ENCODE data around the gene CHL1.

CHL1 gene

DNA sequence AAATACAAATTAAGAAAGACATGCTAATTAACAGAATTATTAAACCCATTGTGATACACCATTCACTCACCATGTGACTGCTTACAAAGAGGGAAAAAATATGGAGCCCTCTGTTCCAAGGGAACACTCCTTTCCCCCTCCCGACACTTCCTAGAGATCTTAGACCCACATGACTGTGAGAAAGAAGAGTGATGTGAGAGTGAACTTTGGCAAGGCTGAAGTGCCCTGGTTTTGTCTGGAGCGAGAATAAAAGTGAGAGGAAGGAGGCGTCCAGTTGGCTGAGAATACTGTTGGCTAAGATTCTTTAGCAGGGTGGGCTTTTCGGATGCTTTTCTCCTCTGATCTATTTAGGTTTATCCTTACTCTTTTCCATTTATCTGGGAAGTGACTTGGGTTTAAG lies 14.1 kb downstream of the CHL1 start:
- no peak for DNase-seq (ENCODE audit: low read depth)
- no peak overlapping the region for H3K4me3 ChIP-seq (replicated peaks; ENCODE audit: low read depth, low read length)
- TF ChIP-seq, protein P1, sequence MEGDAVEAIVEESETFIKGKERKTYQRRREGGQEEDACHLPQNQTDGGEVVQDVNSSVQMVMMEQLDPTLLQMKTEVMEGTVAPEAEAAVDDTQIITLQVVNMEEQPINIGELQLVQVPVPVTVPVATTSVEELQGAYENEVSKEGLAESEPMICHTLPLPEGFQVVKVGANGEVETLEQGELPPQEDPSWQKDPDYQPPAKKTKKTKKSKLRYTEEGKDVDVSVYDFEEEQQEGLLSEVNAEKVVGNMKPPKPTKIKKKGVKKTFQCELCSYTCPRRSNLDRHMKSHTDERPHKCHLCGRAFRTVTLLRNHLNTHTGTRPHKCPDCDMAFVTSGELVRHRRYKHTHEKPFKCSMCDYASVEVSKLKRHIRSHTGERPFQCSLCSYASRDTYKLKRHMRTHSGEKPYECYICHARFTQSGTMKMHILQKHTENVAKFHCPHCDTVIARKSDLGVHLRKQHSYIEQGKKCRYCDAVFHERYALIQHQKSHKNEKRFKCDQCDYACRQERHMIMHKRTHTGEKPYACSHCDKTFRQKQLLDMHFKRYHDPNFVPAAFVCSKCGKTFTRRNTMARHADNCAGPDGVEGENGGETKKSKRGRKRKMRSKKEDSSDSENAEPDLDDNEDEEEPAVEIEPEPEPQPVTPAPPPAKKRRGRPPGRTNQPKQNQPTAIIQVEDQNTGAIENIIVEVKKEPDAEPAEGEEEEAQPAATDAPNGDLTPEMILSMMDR (IDR thresholded peaks at IDR 0.05; ENCODE audit: low read length, missing control alignments): no peak

DNA sequence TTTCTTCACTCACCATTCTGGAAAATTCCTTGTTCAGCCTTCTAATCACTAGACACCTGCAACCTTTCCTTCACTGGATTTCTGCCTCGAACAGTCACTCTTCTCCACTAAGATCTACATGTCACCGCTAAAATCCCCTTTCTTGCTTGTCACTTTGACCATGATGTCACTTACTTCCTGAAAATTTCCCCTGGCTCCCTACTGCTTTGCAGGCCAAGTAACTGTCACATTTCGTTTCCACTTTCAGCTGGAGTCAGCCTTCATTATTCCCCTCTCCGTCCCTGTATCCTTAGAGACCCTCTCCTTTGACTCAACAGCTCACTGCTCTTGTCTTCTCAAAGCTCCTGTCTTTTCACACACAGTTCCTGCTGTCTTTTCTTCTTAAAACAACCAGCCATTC lies 15.9 kb downstream of the CHL1 start:
- TF ChIP-seq, protein P1 (IDR thresholded peaks at IDR 0.05; ENCODE audit: low read length, missing control alignments): no peak
- DNase-seq (ENCODE audit: low read depth): no peak
- H3K4me3 ChIP-seq (replicated peaks; ENCODE audit: low read depth, low read length): no peak overlapping the region

DNA sequence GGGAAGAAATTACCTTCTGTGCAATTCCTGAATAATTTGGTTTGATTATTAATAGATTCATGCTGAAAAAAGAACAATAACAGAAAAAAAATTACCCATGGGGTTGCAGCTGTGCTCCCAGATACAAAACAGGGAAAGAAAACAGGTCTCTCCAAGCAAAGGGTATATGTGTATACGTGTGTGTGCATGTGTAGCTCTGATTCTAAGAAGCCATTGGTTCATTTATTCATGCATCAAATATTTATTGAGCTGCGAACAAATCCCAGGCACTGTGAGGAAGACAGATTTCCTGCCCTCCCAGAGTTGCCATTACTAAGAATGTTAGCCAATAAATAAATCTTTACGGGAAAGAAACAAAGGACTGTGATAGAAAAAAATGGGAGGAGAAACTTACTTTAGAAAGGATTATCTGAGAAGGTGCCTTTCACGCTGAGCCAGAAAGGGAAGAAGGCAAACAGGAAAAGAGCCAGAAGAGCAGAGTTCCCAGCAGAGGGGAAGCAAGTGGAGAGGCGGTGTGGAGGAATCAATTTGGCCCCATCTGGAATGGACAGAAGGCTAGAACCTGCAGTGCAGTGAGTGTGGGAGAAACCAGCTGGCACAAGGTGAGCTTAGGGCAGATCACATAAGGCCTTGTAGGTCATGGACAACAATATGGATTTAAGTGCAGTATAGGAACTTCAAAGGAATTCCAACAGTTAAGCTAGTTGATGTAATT lies 20.7 kb downstream of the CHL1 start:
- TF ChIP-seq, protein P1 (IDR thresholded peaks at IDR 0.05; ENCODE audit: low read length, missing control alignments): no peak
- no peak for DNase-seq (ENCODE audit: low read depth)
- no peak overlapping the region for H3K4me3 ChIP-seq (replicated peaks; ENCODE audit: low read depth, low read length)

DNA sequence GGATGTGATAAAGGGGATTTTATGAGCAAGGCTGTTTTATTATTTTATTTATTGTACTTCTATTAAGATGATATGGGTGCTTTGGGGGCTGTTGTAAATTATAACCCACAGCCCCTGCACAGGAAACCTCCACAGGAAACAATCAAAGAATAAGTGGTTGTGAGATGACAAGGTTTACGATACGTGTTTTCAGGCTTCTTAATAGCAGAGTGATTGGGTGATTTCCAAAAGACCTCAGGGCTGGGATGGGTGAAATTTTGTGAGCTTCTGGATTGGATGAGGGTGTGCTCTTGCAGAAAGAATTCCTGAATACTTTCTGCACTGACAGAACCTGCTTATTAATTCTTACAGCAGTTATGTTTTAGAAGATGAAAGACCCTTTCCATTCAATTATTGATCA lies 21.4 kb downstream of the CHL1 start:
- no peak overlapping the region for H3K4me3 ChIP-seq (replicated peaks; ENCODE audit: low read depth, low read length)
- TF ChIP-seq, protein P1 (IDR thresholded peaks at IDR 0.05; ENCODE audit: low read length, missing control alignments): no peak
- DNase-seq (ENCODE audit: low read depth): no peak

DNA sequence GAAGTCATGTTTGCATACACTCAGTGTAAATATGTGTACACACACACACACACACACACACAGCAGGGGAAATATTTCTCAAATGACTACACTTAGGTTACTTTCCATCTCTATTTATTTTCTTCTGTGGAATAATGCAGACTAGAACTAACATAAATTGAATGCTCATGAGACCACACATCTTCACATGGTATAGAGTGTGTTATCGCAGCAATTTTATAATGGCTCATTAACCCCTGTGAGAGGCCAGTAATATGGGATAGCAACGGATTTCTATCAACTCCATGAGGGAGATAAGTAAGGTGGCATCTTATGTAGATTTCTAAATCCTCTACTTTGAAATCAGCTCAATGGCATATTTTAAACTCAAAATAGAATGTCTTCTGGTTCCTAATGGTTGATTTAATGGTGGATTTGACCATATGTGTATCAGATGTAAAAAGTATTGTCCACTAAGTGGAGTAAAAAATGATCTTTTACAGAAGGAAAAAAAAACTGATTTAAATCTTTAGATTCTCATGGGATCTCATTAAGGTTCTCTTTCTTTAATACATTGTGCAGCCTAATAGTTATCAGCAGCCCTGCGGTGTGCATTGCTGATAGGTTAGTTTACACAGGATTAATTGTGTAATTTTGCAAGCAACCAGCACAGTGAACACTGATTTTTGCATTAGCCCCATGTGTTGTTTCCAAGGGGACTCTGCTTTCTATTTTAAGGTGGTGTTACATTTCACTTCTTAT lies 32.0 kb downstream of the CHL1 start:
- no peak overlapping the region for H3K4me3 ChIP-seq (replicated peaks; ENCODE audit: low read depth, low read length)
- no peak for DNase-seq (ENCODE audit: low read depth)
- TF ChIP-seq, protein P1 (IDR thresholded peaks at IDR 0.05; ENCODE audit: low read length, missing control alignments): no peak

DNA sequence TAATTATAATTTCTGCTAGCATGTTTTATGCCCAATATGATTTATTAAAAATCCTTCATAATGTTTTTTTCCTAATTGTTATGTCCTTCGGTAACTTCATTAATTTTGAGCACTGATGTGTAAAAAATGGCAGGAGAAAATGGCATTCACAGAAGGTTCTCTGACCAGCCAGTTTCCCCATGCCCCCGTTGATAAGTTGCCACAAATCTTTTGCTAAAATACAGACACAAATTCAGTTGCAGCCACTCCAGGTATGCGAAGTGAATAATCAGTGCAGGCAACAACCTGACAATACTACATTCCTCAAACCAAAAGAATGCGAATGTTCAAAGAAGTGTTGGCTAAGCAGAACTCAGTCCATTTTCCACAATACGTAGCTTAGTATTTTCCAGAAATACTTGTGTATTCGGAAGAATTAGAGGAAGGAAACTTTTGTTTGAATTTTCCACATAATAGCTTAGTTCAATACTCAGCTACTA lies 32.7 kb downstream of the CHL1 start:
- TF ChIP-seq, protein P1 (IDR thresholded peaks at IDR 0.05; ENCODE audit: low read length, missing control alignments): no peak
- H3K4me3 ChIP-seq (replicated peaks; ENCODE audit: low read depth, low read length): no peak overlapping the region
- DNase-seq (ENCODE audit: low read depth): no peak

Data from fibroblast of pulmonary artery (primary cell).